ENCODE measurements around the gene APBA1.

The APBA1 gene

GRCh38 chr9:69578026-69578425, 94.1 kb downstream of the APBA1 start:
- TF ChIP-seq PAX5 (IDR thresholded peaks at IDR 0.05; ENCODE audit: insufficient read depth, low read length, severe bottlenecking) = no peak
- no peak for TF ChIP-seq SPI1 (IDR thresholded peaks at IDR 0.05; ENCODE audit: low read depth, low read length)
- no peak for TF ChIP-seq POLR2A (IDR thresholded peaks at IDR 0.05; ENCODE audit: low read depth, low read length)
- no peak for TF ChIP-seq TAF1 (IDR thresholded peaks at IDR 0.05; ENCODE audit: low read depth, low read length)
- no peak for TF ChIP-seq POLR2AphosphoS5 (IDR thresholded peaks at IDR 0.05; ENCODE audit: low read depth, low read length)
- no peak for TF ChIP-seq POU2F2 (IDR thresholded peaks at IDR 0.05; ENCODE audit: low read depth, low read length)
- no peak for FAIRE-seq
- DNase-seq (ENCODE audit: insufficient read length, low spot score) = no peak

- no peak for DNase-seq (ENCODE audit: insufficient read length, low spot score)
- no peak for FAIRE-seq
- TF ChIP-seq SPI1 (IDR thresholded peaks at IDR 0.05; ENCODE audit: low read depth, low read length) = no peak
- no peak for TF ChIP-seq PAX5 (IDR thresholded peaks at IDR 0.05; ENCODE audit: insufficient read depth, low read length, severe bottlenecking)
Observed at GRCh38 chr9:69577123-69577522, 95.0 kb downstream of the APBA1 start.

GRCh38 chr9:69574057-69574456, 98.1 kb downstream of the APBA1 start:
- no peak for FAIRE-seq
- no peak for TF ChIP-seq POU2F2 (IDR thresholded peaks at IDR 0.05; ENCODE audit: low read depth, low read length)
- TF ChIP-seq POLR2A (IDR thresholded peaks at IDR 0.05; ENCODE audit: low read depth, low read length) = no peak
- no peak for TF ChIP-seq SPI1 (IDR thresholded peaks at IDR 0.05; ENCODE audit: low read depth, low read length)
- TF ChIP-seq PAX5 (IDR thresholded peaks at IDR 0.05; ENCODE audit: insufficient read depth, low read length, severe bottlenecking) = no peak
- TF ChIP-seq POLR2AphosphoS5 (IDR thresholded peaks at IDR 0.05; ENCODE audit: low read depth, low read length) = no peak
- no peak for DNase-seq (ENCODE audit: insufficient read length, low spot score)

- FAIRE-seq (no peak), DNase-seq (ENCODE audit: insufficient read length, low spot score) (no peak)
Observed at GRCh38 chr9:69573651-69574050, 98.5 kb downstream of the APBA1 start.

GRCh38 chr9:69572611-69573010, 99.6 kb downstream of the APBA1 start:
- FAIRE-seq = no peak
- no peak for TF ChIP-seq PAX5 (IDR thresholded peaks at IDR 0.05; ENCODE audit: insufficient read depth, low read length, severe bottlenecking)
- TF ChIP-seq TAF1 (IDR thresholded peaks at IDR 0.05; ENCODE audit: low read depth, low read length) = no peak
- no peak for TF ChIP-seq POLR2A (IDR thresholded peaks at IDR 0.05; ENCODE audit: low read depth, low read length)
- no peak for TF ChIP-seq SPI1 (IDR thresholded peaks at IDR 0.05; ENCODE audit: low read depth, low read length)
- no peak for TF ChIP-seq POLR2AphosphoS5 (IDR thresholded peaks at IDR 0.05; ENCODE audit: low read depth, low read length)
- no peak for TF ChIP-seq POU2F2 (IDR thresholded peaks at IDR 0.05; ENCODE audit: low read depth, low read length)
- DNase-seq (ENCODE audit: insufficient read length, low spot score) = no peak

More at GRCh38 chr9:69573651-69574050, 98.5 kb downstream of the APBA1 start:
- TF ChIP-seq SPI1 (IDR thresholded peaks at IDR 0.05; ENCODE audit: low read depth, low read length) (no peak), TAF1 (IDR thresholded peaks at IDR 0.05; ENCODE audit: low read depth, low read length) (no peak), PAX5 (IDR thresholded peaks at IDR 0.05; ENCODE audit: insufficient read depth, low read length, severe bottlenecking) (no peak)

- no peak for DNase-seq (ENCODE audit: insufficient read length, low spot score)
- no peak for TF ChIP-seq PAX5 (IDR thresholded peaks at IDR 0.05; ENCODE audit: insufficient read depth, low read length, severe bottlenecking)
- TF ChIP-seq TAF1 (IDR thresholded peaks at IDR 0.05; ENCODE audit: low read depth, low read length) = no peak
- no peak for TF ChIP-seq SPI1 (IDR thresholded peaks at IDR 0.05; ENCODE audit: low read depth, low read length)
- no peak for TF ChIP-seq POU2F2 (IDR thresholded peaks at IDR 0.05; ENCODE audit: low read depth, low read length)
- TF ChIP-seq POLR2AphosphoS5 (IDR thresholded peaks at IDR 0.05; ENCODE audit: low read depth, low read length) = no peak
- TF ChIP-seq POLR2A (IDR thresholded peaks at IDR 0.05; ENCODE audit: low read depth, low read length) = no peak
- no peak for FAIRE-seq
Observed at GRCh38 chr9:69571032-69571431, 101.1 kb downstream of the APBA1 start.

GRCh38 chr9:69569738-69570451, 102.3 kb downstream of the APBA1 start:
- DNase-seq (ENCODE audit: insufficient read length, low spot score) (no peak), FAIRE-seq (no peak)
- TF ChIP-seq TAF1 (IDR thresholded peaks at IDR 0.05; ENCODE audit: low read depth, low read length) = no peak
- no peak for TF ChIP-seq POU2F2 (IDR thresholded peaks at IDR 0.05; ENCODE audit: low read depth, low read length)
- TF ChIP-seq POLR2AphosphoS5 (IDR thresholded peaks at IDR 0.05; ENCODE audit: low read depth, low read length) = no peak
- TF ChIP-seq SPI1 (IDR thresholded peaks at IDR 0.05; ENCODE audit: low read depth, low read length) = no peak
- no peak for TF ChIP-seq POLR2A (IDR thresholded peaks at IDR 0.05; ENCODE audit: low read depth, low read length)
- no peak for TF ChIP-seq PAX5 (IDR thresholded peaks at IDR 0.05; ENCODE audit: insufficient read depth, low read length, severe bottlenecking)

GRCh38 chr9:69564557-69564956, 107.6 kb downstream of the APBA1 start:
- FAIRE-seq = no peak

GRCh38 chr9:69559126-69559525, 113.0 kb downstream of the APBA1 start:
- no peak for DNase-seq (ENCODE audit: insufficient read length, low spot score)
- TF ChIP-seq TAF1 (IDR thresholded peaks at IDR 0.05; ENCODE audit: low read depth, low read length) (no peak), PAX5 (IDR thresholded peaks at IDR 0.05; ENCODE audit: insufficient read depth, low read length, severe bottlenecking) (no peak)
- FAIRE-seq = no peak

More at GRCh38 chr9:69564557-69564956, 107.6 kb downstream of the APBA1 start:
- TF ChIP-seq PAX5 (IDR thresholded peaks at IDR 0.05; ENCODE audit: insufficient read depth, low read length, severe bottlenecking) (no peak), POLR2AphosphoS5 (IDR thresholded peaks at IDR 0.05; ENCODE audit: low read depth, low read length) (no peak), TAF1 (IDR thresholded peaks at IDR 0.05; ENCODE audit: low read depth, low read length) (no peak)
- no peak for DNase-seq (ENCODE audit: insufficient read length, low spot score)

GRCh38 chr9:69556707-69557106, 115.5 kb downstream of the APBA1 start:
- TF ChIP-seq POLR2A (IDR thresholded peaks at IDR 0.05; ENCODE audit: low read depth, low read length) (no peak), POU2F2 (IDR thresholded peaks at IDR 0.05; ENCODE audit: low read depth, low read length) (no peak), PAX5 (IDR thresholded peaks at IDR 0.05; ENCODE audit: insufficient read depth, low read length, severe bottlenecking) (no peak), SPI1 (IDR thresholded peaks at IDR 0.05; ENCODE audit: low read depth, low read length) (no peak), TAF1 (IDR thresholded peaks at IDR 0.05; ENCODE audit: low read depth, low read length) (no peak), POLR2AphosphoS5 (IDR thresholded peaks at IDR 0.05; ENCODE audit: low read depth, low read length) (no peak)
- DNase-seq (ENCODE audit: insufficient read length, low spot score) = no peak
- no peak for FAIRE-seq
